ENCODE results near the gene LAMB1.

GRCh38 chr7:108002726-108003598 lies at the start of gene LAMB1:
- TF ChIP-seq CTCF (IDR thresholded peaks at IDR 0.05; ENCODE audit: poor library complexity, severe bottlenecking) = no peak
- TF ChIP-seq EP300 (conservative IDR thresholded peaks at IDR 0.05; ENCODE audit: poor library complexity, severe bottlenecking) = no peak
- TF ChIP-seq RAD21 (conservative IDR thresholded peaks at IDR 0.05) = no peak
- TF ChIP-seq POLR2AphosphoS5 (IDR thresholded peaks at IDR 0.05) = peak; percentile 26
- no peak for TF ChIP-seq EZH2 (IDR thresholded peaks at IDR 0.05; ENCODE audit: borderline replicate concordance, insufficient read depth, low read length, poor library complexity, severe bottlenecking)
- no peak for TF ChIP-seq SMC3 (conservative IDR thresholded peaks at IDR 0.05; ENCODE audit: poor library complexity)
- no peak for TF ChIP-seq REST (IDR thresholded peaks at IDR 0.05; ENCODE audit: borderline replicate concordance)

Data from neural cell (in vitro differentiated cells).